Liver (tissue), 9 donors: ENCODE measurements around the gene SYT8. TPM values are rescaled to one million over a fixed set of nuclear protein-coding genes. Genes with fewer than 3 reads are reported as not detected.

ENCODE experiments used
- DNase-seq: peaks from one replicate; pipeline ENCODE4 v3.0.0-alpha.2; 2017; ENCODE audit warnings: low spot score
- H3K27ac ChIP-seq, 2 donors: one replicate each; pipeline ENCODE4 v1.7.0; 2013; ENCODE audit warnings: inconsistent platforms in 2 of 2, low read length in 2 of 2, control low read depth in 1 of 2, low read depth in 1 of 2, mild to moderate bottlenecking in 1 of 2
- H3K27me3 ChIP-seq, 4 donors: one replicate each; pipeline versions ENCODE4 v1.6.1 to v1.7.0; 2013; ENCODE audit warnings: low read length in 3 of 4, inconsistent platforms in 1 of 4, mild to moderate bottlenecking in 1 of 4, moderate library complexity in 1 of 4; ENCODE audit not compliant: control insufficient read depth in 4 of 4, insufficient read depth in 4 of 4
- H3K36me3 ChIP-seq, 4 donors: one replicate each; pipeline versions ENCODE4 v1.6.1 to v1.7.0; 2013; ENCODE audit warnings: low read length in 3 of 4, mild to moderate bottlenecking in 3 of 4, low read depth in 1 of 4, moderate library complexity in 1 of 4; ENCODE audit not compliant: control insufficient read depth in 4 of 4, insufficient read depth in 3 of 4
- H3K4me1 ChIP-seq, 4 donors: one replicate each; pipeline versions ENCODE4 v1.6.1 to v1.7.0; 2013; ENCODE audit warnings: low read length in 3 of 4, mild to moderate bottlenecking in 3 of 4, moderate library complexity in 1 of 4; ENCODE audit not compliant: control insufficient read depth in 4 of 4, insufficient read depth in 4 of 4
- H3K4me3 ChIP-seq, 3 donors: one replicate each; pipeline versions ENCODE4 v1.6.1 to v1.7.0; 2013; ENCODE audit warnings: low read length in 3 of 3, control low read depth in 1 of 3, low read depth in 1 of 3, mild to moderate bottlenecking in 1 of 3
- H3K9ac ChIP-seq, 2 donors: one replicate each; pipeline ENCODE4 v1.7.0; 2013; ENCODE audit warnings: low read length in 2 of 2, mild to moderate bottlenecking in 2 of 2, moderate library complexity in 2 of 2, control low read depth in 1 of 2, low read depth in 1 of 2
- H3K9me3 ChIP-seq, 4 donors: one replicate each; pipeline versions ENCODE4 v1.6.1 to v1.7.0; 2013; ENCODE audit warnings: low read length in 3 of 4; ENCODE audit not compliant: control insufficient read depth in 4 of 4
- ATF3 ChIP-seq: IDR thresholded peaks from 2 replicates; pipeline ENCODE4 v1.6.1; 2016; ENCODE audit warnings: antibody characterized with exemption
- CTCF ChIP-seq: fragments of 150-350 bp; IDR thresholded peaks from 2 replicates; pipeline ENCODE4 v1.5.1; 2017; ENCODE audit warnings: improper control_type of control experiment, low read depth, low read length; ENCODE audit not compliant: missing input control
- EGR1 ChIP-seq, 2 donors: IDR thresholded peaks; 2 replicates each; pipeline ENCODE4 v1.6.1; 2016 to 2018; ENCODE audit warnings: antibody characterized with exemption in 2 of 2, low read depth in 2 of 2
- FOXA1 ChIP-seq: IDR thresholded peaks from 2 replicates; pipeline ENCODE4 v1.6.1; 2016; ENCODE audit warnings: antibody characterized with exemption
- GABPA ChIP-seq, 2 donors: IDR thresholded peaks in 1 of 2; conservative IDR thresholded peaks in 1 of 2; 2 replicates each; pipeline ENCODE4 v1.6.1; 2016; ENCODE audit warnings: antibody characterized with exemption in 2 of 2, mild to moderate bottlenecking in 1 of 2, moderate library complexity in 1 of 2
- HNF4A ChIP-seq, 2 donors: conservative IDR thresholded peaks; 2 replicates each; pipeline ENCODE4 v1.6.1; 2016; ENCODE audit warnings: antibody characterized with exemption in 2 of 2, mild to moderate bottlenecking in 2 of 2
- MAX ChIP-seq: IDR thresholded peaks from 2 replicates; pipeline ENCODE4 v1.6.1; 2016; ENCODE audit warnings: antibody characterized with exemption
- NR2F2 ChIP-seq: IDR thresholded peaks from 2 replicates; pipeline ENCODE4 v1.6.1; 2016; ENCODE audit warnings: antibody characterized with exemption
- REST ChIP-seq: IDR thresholded peaks from 2 replicates; pipeline ENCODE4 v1.6.1; 2016; ENCODE audit warnings: antibody characterized with exemption, mild to moderate bottlenecking
- RXRA ChIP-seq, 2 donors: IDR thresholded peaks; 2 replicates each; pipeline ENCODE4 v1.6.1; 2017 to 2018; ENCODE audit warnings: antibody characterized with exemption in 2 of 2, mild to moderate bottlenecking in 1 of 2
- SP1 ChIP-seq: IDR thresholded peaks from 2 replicates; pipeline ENCODE4 v1.6.1; 2018; ENCODE audit warnings: antibody characterized with exemption, mild to moderate bottlenecking
- TAF1 ChIP-seq: conservative IDR thresholded peaks from 2 replicates; pipeline ENCODE4 v1.6.1; 2016; ENCODE audit warnings: antibody characterized with exemption, mild to moderate bottlenecking
- YY1 ChIP-seq: IDR thresholded peaks from 2 replicates; pipeline ENCODE4 v1.6.1; 2016; ENCODE audit warnings: antibody characterized with exemption, mild to moderate bottlenecking
- WGBS: extraction: QIAGEN DNeasy Blood & Tissue Kit; methylation state at CpG from one replicate; pipeline ENCODE4 v1.1.7; 2013; 5-methylcytosine and 5-hydroxymethylcytosine counted together
- polyA plus RNA-seq, 2 donors: library from polyadenylated mRNA; stranded (reverse) in 1 of 2; unstranded in 1 of 2; fragments of 200-250 nt in 1 of 2; fragments of >200 nt in 1 of 2; fragmentation: Nextera tagmentation in 1 of 2; extraction: Ambion mirVana in 1 of 2; gene quantifications; one replicate each; pipeline versions ENCODE4 v1.2.1 to v1.2.3, GENCODE V29; 2013 to 2015
- total RNA-seq, 2 donors: library from RNA; depleted of rRNA; stranded (reverse); fragments of >200 nt; gene quantifications; one replicate each; pipeline ENCODE4 v1.2.3, GENCODE V29; 2014
- donor health status: healthy.
- donor health status: healthy.
- donor health status: healthy.
- donor health status: healthy.
- donor health status: healthy.

SYT8 gene
- total and polyA plus RNA-seq, 4 donors = 0.17 to 0.99 (median 0.35) TPM

GRCh38 chr11:1843796-1844195 is 9.0 kb downstream of the SYT8 start:
- Histone ChIP-seq H3K9ac (no peak overlapping the region), H3K9me3 (no peaks in the 10 kb centered on the region), H3K4me3 (no peak overlapping the region), H3K27me3 (no peaks in the 10 kb centered on the region), H3K36me3 (no peaks in the 10 kb centered on the region), H3K27ac (peak overlapping the region; percentile 44 to 50), H3K4me1 (peaks cover 0 to 6% (median 3%) of the 10 kb centered on the region in 4 donors)
- no peak for DNase-seq
- TF ChIP-seq CTCF (no peak), HNF4A (conservative IDR thresholded peaks at IDR 0.05) (no peak), ATF3 (no peak), MAX (no peak), TAF1 (no peak), FOXA1 (no peak), RXRA (IDR thresholded peaks at IDR 0.05) (no peak), EGR1 (IDR thresholded peaks at IDR 0.05; ENCODE audit: low read depth in 2 of 2) (no peak), YY1 (no peak), SP1 (no peak), GABPA (IDR thresholded peaks at IDR 0.05 in 1 of 2, conservative IDR thresholded peaks at IDR 0.05 in 1 of 2) (no peak), REST (no peak)
- WGBS = 87% methylated on average over 8 of the region's 8 CpGs

- DNase-seq = peak; percentile 83
- TF ChIP-seq FOXA1 (no peak), NR2F2 (peak; percentile 95), SP1 (peak; percentile 43), YY1 (peak; percentile 42), RXRA (IDR thresholded peaks at IDR 0.05) (peak; percentile 35 to 69)
Observed at GRCh38 chr11:1844221-1845094, 9.7 kb downstream of the SYT8 start.

More at GRCh38 chr11:1844221-1845094, 9.7 kb downstream of the SYT8 start:
- H3K4me3 ChIP-seq = no peak overlapping the region
- peak overlapping the region in 1 of 2 donors; percentile 54 for H3K9ac ChIP-seq
- peaks cover 0 to 6% (median 3%) of the 10 kb centered on the region in 4 donors for H3K4me1 ChIP-seq
- H3K36me3 ChIP-seq = no peaks in the 10 kb centered on the region
- peak overlapping the region; percentile 44 to 50 for H3K27ac ChIP-seq
- 51% methylated on average over 23 of the region's 23 CpGs for WGBS
- no peaks in the 10 kb centered on the region for H3K27me3 ChIP-seq
- H3K9me3 ChIP-seq = no peaks in the 10 kb centered on the region
